HCT116 (cell line): ENCODE measurements around the gene TACO1.

Experiments
- SP1 ChIP-seq: IDR thresholded peaks from 2 replicates; pipeline ENCODE4 v1.6.1; 2012; ENCODE audit warnings: low read depth
- YY1 ChIP-seq: IDR thresholded peaks from 2 replicates; pipeline ENCODE4 v1.6.1; 2011; ENCODE audit warnings: low read length, low read depth, moderate library complexity, mild to moderate bottlenecking; ENCODE audit not compliant: insufficient replicate concordance; ENCODE audit errors: extremely low read depth

DNA sequence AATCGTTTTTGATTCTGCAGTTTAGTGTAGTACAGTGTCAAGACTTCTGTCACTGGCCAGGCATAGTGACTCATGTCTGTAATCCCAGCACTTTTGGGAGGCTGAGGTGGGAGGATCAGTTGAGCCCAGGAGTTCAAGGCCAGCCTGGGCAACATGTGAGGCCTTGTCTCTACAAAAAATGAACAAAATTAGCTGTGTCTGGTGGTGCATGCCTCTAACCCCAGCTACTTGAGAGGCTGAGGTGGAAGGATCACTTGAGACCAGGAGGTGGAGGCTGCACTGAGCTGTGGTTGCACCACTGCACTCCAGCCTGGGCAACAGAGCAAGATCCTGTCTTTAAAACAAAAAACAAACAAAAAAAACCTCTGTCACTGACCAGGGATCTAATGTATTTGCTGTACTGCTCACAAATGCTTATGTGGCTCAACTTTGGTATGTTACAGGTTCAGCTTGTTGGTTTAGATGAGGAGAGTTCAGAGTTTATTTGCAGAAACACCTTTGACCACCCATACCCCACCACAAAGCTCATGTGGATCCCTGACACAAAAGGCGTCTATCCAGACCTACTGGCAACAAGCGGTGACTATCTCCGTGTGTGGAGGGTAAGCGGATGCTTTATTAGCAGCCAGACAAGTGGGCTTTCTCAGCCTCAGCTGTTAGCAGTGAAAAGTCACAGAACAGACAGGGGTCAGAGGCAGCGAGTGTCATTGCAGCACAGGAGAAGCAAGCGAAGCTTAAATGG lies 22.5 kb upstream of the TACO1 start:
- no peak for TF ChIP-seq YY1
- no peak for TF ChIP-seq SP1
